ENCODE results near the gene ATP5F1D. TPM values are rescaled to one million over a fixed set of nuclear protein-coding genes. Genes with fewer than 3 reads are reported as not detected.

The ATP5F1D gene
- total RNA-seq, 1 donor from 2014 or later: 692 TPM

GRCh38 chr19:1281569-1282287, 40.2 kb downstream of the ATP5F1D start:
- intact Hi-C loops (cut with DNase I): no loop called here
- ATAC-seq (ENCODE audit: poor library complexity): no peak
- DNase-seq: no peak

DNA sequence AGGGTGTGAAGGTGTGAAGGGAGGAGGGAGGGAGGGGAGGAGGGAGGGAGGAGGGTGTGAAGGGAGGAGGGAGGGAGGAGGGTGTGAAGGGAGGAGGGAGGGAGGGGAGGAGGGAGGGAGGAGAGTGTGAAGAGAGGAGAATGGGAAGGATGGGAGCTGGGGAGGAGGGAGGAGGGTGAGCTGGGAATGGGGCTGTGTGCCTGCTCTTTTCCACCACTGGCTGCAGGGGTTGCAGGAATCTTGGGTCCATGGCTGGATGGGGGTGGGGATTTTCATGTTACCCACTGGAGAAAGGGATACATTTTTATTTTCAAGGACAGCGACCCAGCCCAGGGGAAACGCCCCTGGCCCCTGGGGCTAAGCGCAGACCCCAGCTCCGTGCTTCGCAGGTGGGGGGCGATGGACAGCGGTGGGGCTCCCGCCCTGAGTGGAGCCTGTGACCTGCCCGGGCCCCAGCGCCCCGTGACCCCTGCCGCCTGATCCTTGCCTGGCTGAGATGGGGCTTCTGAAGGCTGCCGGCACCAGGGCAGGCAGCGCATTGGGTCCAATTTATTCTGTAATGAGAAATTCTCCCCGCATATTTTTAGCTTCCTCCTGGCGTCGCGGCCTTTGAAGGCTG, 41.1 kb downstream of the ATP5F1D start:
- DNase-seq (no peak), ATAC-seq (ENCODE audit: poor library complexity) (no peak)
- intact Hi-C loops (cut with DNase I): no loop called here

DNA sequence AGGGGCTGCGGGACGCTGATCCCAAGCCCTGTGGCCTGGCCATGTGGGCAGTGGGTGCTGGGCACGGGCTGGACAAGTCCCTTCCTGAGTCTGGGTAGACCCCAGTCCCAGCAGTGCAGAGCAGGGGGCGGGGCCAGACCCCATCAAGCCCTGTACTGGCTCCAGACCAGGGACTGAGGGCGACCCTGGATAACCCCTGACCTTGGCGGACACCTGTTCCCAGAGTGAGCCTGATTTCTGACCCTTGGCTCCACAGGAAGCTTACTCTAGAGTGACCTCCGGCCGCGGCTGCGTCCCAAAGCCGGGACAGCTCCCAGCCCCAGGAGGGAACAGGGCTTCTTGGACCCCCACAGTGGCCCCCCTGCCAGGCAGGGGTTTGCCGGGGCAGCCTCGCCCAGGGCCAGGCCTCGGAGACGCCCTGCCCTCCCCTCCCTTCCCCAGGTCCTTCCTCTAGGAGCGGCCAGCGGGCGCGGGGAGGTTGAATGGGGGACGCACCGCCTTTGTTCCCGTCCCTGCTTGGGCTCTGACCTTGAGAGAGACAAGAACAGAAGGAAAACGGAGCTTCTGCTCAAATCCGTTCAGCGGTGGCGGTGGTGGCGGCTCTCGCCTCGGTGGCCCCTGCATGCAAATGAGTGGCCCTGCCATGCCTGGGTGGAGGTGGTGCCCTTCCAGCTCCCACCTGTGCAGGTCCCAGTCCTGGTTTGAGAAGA, 41.8 kb downstream of the ATP5F1D start:
- intact Hi-C loops (cut with DNase I): no loop called here
- ATAC-seq (ENCODE audit: poor library complexity) (no peak), DNase-seq (no peak)

DNA sequence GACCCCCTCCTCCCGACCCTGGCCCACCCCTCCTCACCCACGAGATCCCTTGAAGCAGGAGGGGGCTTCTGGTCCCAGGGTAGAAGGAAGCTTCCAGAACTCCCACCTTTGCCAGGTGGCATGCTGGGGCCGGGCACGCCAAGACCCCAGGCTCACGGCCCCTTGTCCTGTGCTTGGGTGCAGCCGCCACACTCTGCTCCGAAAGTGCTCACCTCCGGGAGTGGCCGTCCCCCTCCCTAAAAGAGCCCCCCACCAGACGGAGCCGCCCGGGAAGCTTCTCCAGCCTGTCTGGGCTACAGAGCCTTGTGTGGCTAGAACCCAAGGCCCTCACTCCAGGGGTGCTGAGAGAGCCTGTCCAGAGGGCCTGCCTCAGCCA, 42.4 kb downstream of the ATP5F1D start:
- ATAC-seq (ENCODE audit: poor library complexity) (no peak), DNase-seq (no peak)
- intact Hi-C loops (cut with DNase I): no loop called here

DNA sequence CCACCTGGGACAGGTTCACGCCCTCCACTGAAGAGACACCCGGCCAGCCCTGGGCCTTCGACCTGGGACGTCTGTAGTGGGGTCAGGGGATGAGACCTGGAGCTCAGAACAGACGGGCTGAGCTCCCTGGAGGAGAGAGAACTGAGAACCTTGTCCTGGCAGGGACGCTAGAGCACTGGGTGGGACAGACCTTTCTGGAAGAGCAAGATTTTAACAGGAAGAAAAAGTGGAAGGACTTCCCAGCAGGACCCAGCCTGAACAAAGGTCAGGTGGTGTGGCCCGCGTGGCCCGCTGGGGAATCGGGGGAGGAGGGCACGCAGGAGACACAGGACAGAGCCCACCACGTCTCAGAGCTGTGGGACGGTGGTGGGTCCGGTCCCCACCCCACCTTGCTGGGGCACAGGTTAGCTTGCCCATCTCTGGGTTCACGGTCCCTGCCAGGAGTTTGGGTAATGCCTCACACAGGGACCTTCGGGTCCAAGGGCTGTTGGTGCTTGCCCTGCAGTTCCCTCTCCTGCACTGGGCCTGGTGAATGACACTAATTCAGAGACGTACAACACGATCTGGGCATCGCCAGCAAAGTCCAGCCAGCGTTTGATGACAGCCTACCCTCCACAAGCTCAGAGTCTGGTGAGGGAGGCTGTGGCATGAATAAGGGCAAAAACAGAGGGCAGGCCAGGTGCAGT, 42.9 kb downstream of the ATP5F1D start:
- no peak for DNase-seq
- intact Hi-C loops (cut with DNase I): no loop called here

DNA sequence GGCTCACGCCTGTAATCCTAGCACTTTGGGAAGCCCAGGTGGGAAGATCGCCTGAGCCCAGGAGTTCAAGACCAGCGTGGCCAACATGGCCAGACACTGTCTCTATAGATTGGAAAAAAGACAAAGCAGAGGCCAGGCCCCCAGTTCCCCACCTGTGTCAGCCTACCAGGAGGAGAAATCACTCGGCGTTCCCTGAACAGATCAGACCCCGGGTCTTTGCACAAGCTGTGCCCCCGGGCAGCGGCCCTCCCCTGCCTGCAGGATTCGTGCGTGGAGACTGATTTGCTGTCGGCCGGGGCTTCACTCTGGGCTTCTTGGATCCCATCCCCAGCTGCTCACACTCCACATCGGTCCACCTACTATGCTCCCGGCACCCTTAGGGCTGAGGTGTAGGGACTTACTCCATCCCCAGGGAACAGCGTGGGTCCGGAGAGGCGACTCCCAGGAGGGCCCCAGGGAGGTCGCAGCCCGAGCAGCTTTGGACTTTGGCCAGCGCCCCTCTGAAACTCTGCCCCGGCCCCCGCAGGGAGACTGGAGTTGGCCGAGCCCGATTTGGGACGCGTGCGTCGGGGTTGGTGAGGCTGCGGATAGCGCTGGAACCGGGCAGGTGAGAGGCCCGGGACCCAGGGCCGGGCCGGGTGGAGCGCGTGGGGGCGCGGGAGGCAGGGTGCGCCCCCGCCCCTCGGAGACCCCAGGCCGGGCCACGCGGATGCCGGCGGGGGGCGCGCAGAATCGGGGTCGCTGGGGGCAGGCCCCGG, 43.6 kb downstream of the ATP5F1D start:
- ATAC-seq (ENCODE audit: poor library complexity): no peak
- intact Hi-C loops (cut with DNase I): no loop called here
- no peak for DNase-seq

More for the DNA sequence above, 42.9 kb downstream of the ATP5F1D start:
- ATAC-seq (ENCODE audit: poor library complexity): no peak

GRCh38 chr19:1285737-1286360, 44.3 kb downstream of the ATP5F1D start, which contains the start of gene EFNA2:
TSS of gene EFNA2 (plus strand) at chr19:1285873. CDS start at chr19:1286169, 296 bp downstream.
- intact Hi-C loops (cut with DNase I): no loop called here
- no peak for DNase-seq
- ATAC-seq (ENCODE audit: poor library complexity): no peak

GRCh38 chr19:1286487-1287353, 45.2 kb downstream of the ATP5F1D start:
- intact Hi-C loops (cut with DNase I): no loop called here
- DNase-seq: no peak
- ATAC-seq (ENCODE audit: poor library complexity): no peak

DNA sequence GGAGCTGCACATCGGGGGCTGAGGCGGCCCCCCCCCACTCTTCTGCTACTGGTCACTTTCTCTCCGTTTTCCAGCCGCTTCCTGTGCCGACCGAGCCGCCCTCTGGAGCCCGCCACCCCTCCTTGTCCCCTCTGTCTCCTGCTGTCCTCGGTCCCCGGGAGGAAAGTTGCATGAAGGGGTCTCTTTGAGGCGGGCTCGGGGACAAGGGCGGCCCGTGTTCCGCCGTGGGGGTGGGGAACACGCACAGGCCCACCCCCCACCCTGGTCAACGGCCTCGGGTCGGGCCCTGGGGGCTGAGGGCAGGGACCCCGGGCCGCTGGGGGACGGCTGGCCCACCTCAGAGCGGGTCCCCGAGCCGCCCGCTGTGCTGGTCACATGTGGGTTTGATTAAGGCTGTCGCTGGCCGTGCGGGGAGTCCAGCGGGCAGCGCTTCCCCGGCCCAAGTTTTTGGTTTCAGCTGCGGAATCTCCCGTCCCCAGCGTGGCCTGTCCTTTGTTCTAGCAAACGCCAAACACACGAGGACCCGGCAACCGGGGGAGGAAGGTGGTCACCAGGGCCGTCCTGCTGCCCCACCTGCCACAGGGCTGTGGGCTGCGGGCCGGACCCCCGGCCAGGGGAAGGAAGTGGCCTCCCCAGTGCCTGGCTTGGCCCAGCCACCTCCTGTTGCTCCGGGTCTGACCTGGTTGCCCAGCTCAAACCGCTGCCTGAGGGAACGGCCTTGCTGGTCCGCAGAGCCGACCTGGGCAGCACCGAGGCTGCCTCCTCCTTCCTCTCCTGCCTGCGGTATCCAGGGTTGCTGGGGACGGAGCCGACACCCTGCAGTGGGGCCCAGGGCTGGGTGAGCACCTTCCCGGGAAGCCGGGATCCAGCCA, 46.0 kb downstream of the ATP5F1D start:
- DNase-seq (no peak), ATAC-seq (ENCODE audit: poor library complexity) (no peak)
- intact Hi-C loops (cut with DNase I): no loop called here

- intact Hi-C loops (cut with DNase I): no loop called here
- DNase-seq (no peak), ATAC-seq (ENCODE audit: poor library complexity) (no peak)
These were observed 46.7 kb downstream of the ATP5F1D start for GRCh38 chr19:1288226-1288612.

GRCh38 chr19:1288833-1289685, 47.5 kb downstream of the ATP5F1D start:
- intact Hi-C loops (cut with DNase I): no loop called here
- no peak for DNase-seq
- ATAC-seq (ENCODE audit: poor library complexity): no peak

- ATAC-seq (ENCODE audit: poor library complexity) (no peak), DNase-seq (no peak)
- intact Hi-C loops (cut with DNase I): no loop called here
These were observed 48.1 kb downstream of the ATP5F1D start for GRCh38 chr19:1289686-1290025.

- intact Hi-C loops (cut with DNase I): no loop called here
- no peak for ATAC-seq (ENCODE audit: poor library complexity)
- no peak for DNase-seq
These were observed 48.7 kb downstream of the ATP5F1D start for GRCh38 chr19:1290196-1290702.

GRCh38 chr19:1290703-1291651, 49.4 kb downstream of the ATP5F1D start:
- intact Hi-C loops (cut with DNase I): no loop called here

More at GRCh38 chr19:1290703-1291651, 49.4 kb downstream of the ATP5F1D start:
- ATAC-seq (ENCODE audit: poor library complexity) (no peak), DNase-seq (no peak)

Data from Right ventricle myocardium superior (tissue), 1 donor.